NOMO-1 (cell line): ENCODE data around the gene OR2T8.
"Not testable (repeated sequence)": the region's sequence is repeated elsewhere in the genome, so short reads cannot be mapped to it uniquely, and the experiment has no call there.

Source experiments
- DNase-seq, 2 experiments: peaks; one replicate each; lab custom pipeline; 2025; ENCODE audit not compliant: unreplicated experiment in 2 of 2; lab: John Stamatoyannopoulos, UW

The OR2T8 gene

DNA sequence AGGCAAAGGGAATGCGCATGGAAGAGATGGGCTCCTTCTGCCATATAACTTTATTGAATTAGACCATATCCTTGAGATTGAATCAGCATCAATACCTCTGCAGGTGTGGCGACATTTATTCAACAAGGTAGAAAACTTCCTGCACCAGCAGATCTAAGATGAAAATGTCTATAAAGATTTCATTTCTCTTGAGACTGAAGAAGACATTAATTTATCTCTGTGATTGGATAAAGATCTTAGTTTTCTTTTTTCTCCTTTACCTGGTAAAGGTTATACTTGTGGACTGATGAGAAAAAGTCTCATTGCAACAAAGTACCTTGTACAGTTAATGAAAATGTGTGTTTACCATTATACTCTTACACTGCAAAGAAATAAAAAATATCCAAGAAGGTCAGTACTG, at the start of gene OR2T8:
TSS of gene OR2T8 (plus strand) at position 301 of the 400 bp plus-strand sequence. CDS start 766 bp downstream, outside the sequence.
- DNase-seq = no peak

DNA sequence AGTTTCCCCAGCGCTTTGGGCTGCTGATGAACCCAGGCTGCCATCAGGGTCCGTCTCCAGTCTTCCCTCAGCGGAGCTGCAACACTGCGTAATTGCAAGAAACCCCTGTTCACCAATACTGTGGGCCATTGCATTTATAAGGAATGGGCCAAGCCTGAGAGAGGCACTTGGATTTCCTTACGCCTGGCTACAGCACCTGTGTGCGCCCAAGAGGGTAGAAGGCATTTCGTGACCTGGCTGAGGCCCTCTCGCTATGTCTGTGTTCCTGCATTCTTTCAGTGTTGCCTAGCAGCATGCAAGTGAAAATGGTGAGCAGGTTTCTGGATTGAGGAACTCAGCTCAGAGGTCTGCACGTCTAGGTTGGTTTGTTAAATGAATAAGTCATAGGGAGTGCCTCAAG, 36.7 kb upstream of the OR2T8 start:
- no peak for DNase-seq

- DNase-seq = no peak
Measured at GRCh38 chr1:247884797-247885413, 35.1 kb upstream of the OR2T8 start.

DNA sequence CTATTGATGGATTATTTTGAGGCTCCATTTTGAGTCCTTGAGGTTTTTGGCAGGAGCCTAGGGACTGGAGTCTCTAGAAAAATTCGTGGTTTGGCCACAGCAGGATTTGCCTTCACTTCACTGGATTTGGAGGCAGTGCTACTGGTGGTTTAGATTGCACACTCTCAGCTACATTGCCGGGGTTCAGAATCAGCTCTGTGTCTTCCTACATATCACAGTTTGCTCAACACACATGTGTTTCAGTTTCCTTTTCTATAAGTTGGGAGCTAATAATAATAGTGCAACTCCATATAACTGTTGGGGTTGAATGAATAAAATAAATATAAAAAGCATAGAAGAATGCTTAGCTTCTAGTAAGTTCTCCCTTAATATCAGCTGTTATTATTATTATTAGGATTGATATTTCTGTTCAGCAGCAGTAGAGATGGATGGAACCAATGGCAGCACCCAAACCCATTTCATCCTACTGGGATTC, 24.9 kb upstream of the OR2T8 start, which contains the start of gene OR2W3:
TSS of gene OR2W3 (plus strand) at position 425 of the 475 bp plus-strand sequence. CDS start at position 425, 0 bp downstream.
- no peak for DNase-seq

GRCh38 chr1:247895976-247896375, 24.1 kb upstream of the OR2T8 start:
- no peak for DNase-seq

- DNase-seq = no peak
Measured at GRCh38 chr1:247904122-247904521, 15.9 kb upstream of the OR2T8 start.

DNA sequence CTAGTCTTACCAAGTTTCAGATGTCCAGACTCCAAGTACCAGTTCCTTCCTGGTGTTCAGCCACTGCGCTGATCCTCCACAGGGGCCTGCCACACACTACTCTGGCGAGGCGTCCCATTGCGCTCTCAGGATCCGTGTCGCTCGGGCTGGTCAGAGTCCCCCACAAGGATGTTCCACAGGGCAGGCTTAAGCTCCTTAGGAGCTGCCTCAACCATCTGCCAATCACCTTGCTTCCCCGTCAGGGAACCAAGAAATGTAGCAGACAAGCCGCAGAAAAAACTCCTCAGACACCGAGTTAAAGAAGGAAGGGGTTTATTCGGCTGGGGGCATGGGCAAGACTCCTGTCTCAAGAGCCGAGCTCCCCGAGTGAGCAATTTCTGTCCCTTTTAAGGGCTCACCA, 14.9 kb upstream of the OR2T8 start:
- no peak for DNase-seq

DNA sequence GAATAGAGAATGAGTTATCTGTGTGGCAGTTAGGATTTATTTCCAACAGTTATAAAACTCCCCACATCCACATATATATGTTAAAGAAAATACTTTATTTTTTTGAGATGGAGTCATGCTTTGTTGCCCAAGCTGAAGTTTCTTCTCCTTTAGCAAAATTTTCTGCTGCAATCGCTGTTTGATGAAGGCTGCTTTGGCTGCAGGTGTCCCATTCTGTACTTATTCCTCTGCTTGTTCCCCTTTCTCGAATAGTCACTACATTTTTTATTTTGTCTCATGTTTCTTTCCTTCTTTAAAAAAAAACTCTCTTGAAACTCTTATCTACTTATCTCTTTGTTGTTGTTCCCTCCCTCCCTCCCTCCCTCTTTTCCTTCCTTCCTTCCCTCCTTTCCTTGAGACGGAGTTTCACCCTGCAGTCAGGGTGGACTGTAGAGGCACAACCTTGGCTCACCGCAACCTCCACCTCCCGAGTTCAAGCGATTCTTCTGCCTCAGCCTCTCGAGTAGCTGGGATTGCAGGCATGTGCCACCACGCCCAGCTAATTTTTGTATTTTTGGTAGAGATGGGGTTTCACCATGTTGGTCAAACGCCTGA, 14.0 kb upstream of the OR2T8 start:
- DNase-seq = peak in 1 of 2 experiments; percentile 1

DNA sequence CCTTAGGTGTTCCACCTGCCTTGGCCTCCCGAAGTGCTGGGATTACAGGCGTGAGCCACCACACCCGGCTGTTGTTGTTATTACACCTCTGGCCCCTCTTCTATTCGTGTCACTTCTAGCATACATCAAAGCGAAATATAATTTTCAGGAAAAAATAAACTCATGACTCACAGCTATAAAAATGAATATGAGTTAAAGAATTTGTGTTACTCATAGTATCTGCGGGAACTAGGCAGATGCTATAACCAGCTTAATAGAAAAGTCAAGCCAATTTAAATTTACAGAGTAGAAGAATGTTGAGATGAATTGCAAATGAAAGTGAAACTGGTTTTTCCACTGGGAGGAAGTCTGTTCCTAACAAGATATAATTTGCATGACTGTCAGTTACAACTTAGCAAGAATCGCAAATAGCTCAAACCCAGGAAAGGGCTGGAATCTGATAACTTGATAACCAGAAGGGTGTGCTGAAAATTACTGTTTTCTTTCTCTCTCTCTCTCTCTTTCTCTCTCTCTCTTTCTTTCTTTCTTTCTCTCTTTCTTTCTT, 13.5 kb upstream of the OR2T8 start:
- peak; percentile 4 to 48 for DNase-seq

GRCh38 chr1:247908766-247909165, 11.3 kb upstream of the OR2T8 start:
- no peak for DNase-seq

DNA sequence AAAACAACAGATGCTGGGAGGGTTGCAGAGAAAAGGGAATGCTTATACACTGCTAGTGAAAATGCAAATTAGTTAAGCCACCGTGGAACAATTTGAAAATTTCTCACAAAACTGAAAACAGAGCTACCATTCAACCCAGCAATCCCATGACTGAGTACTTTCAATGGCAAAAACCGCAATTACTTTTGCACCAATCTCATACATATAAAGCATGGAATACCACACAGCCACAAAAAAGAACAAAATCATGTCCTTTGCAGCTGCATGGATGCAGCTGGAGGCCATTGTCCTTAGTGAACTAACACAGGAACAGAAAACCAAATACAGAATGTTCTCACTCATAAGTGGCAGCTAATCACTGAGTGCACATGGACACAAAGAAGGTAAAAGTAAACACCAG, 6.3 kb upstream of the OR2T8 start:
- DNase-seq = no peak

GRCh38 chr1:247914941-247915662, 5.0 kb upstream of the OR2T8 start:
- DNase-seq = no peak

- no peak for DNase-seq
Measured at GRCh38 chr1:247923941-247924340, 3.9 kb downstream of the OR2T8 start.

DNA sequence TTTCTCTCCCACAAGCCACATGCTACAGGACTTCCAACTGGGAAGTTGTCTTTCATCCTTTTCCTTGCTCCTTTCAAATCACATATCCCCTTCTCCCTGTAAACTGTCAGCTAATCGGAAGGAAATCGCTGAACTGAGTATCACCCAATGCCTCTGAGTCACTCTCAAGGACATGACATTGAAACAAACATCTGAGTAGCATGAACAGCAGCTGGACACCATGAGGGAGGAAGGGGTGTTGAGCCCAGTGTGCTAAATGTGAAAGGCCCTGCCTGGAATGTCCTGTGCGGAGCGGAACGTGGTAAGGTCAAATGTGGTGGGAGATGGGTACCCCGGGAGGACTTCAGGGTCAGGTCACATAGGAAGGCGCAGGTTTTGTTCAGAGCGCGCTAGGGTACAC, 4.8 kb downstream of the OR2T8 start, which contains the start of gene OR2AJ1:
TSS of gene OR2AJ1 (plus strand) at position 22 of the 400 bp plus-strand sequence. CDS start 8,880 bp downstream, outside the sequence.
- DNase-seq = no peak

DNA sequence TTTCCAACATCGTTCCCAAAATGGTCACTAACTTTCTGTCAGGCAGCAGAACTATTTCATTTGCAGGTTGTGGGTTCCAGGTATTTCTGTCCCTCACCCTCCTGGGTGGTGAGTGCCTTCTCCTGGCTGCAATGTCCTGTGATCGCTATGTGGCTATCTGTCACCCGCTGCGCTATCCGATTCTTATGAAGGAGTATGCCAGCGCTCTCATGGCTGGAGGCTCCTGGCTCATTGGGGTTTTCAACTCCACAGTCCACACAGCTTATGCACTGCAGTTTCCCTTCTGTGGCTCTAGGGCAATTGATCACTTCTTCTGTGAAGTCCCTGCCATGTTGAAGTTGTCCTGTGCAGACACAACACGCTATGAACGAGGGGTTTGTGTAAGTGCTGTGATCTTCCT, 13.9 kb downstream of the OR2T8 start:
- no peak for DNase-seq

DNA sequence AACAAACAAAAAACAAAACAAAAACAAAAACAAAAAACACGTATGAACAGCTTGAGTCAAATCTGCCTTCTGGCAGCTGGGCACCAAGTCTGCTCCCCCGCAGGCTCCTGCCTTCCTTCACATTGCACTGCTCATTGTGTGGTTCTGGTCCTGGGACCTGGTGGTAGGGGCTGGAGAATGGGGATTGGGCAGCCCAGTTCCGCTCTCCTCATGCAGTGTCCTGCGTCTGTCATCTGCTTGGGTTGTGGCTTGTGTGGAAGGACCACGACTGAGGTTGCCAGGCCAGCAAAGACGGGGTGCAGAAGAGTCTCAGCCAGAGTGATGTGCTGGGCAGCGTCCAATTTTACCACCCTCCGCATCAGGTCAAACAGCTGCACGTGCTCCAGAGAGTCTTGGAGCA, 15.7 kb downstream of the OR2T8 start:
- no peak for DNase-seq

- DNase-seq = no peak
Measured at GRCh38 chr1:247936415-247936814, 16.4 kb downstream of the OR2T8 start.

- DNase-seq = not testable (repeated sequence)
Measured at GRCh38 chr1:247936965-247937734, 17.1 kb downstream of the OR2T8 start.

GRCh38 chr1:247942624-247943023, 22.6 kb downstream of the OR2T8 start:
- no peak for DNase-seq

DNA sequence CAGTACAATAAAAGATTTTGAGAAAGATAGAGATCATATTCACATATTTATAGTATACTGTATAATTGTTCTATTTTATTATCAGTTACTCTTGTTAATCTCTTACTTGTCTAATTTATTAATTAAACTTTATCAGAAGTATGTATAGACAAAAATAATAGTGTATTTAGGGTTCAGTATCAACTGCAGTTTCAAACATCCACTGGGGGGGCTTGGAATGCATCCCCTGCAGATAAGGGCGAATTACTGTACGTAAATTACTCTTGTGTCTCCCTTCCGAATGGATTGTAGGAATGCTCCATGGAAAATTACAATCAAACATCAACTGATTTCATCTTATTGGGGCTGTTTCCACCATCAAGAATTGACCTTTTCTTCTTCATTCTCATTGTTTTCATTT, 28.5 kb downstream of the OR2T8 start, which contains the start of gene OR2L8:
TSS of gene OR2L8 (plus strand) at position 301 of the 400 bp plus-strand sequence. CDS start at position 301, 0 bp downstream.
- no peak for DNase-seq
